Spleen (tissue), 11 donors: ENCODE measurements around the gene YDJC. TPM values are rescaled to one million over a fixed set of nuclear protein-coding genes. Genes with fewer than 3 reads are reported as not detected.
A peak's percentile ranks its signal among the peaks of the same experiment; 100 is the strongest.

Source experiments
- DNase-seq: peaks from one replicate; pipeline ENCODE4 v3.0.0-alpha.2; 2020
- H3K27ac ChIP-seq, 8 donors: fragments of 200-600 bp; sonication (generic) in 7 of 8; 1 replicate in 4 of 8; 2 replicates in 4 of 8; pipeline versions ENCODE4 v1.5.0 to v1.8.0; 2016 to 2021; ENCODE audit warnings: inconsistent platforms in 4 of 8, mild to moderate bottlenecking in 4 of 8, moderate library complexity in 1 of 8
- H3K27me3 ChIP-seq, 7 donors: fragments of 200-600 bp; sonication (generic) in 6 of 7; replicated peaks in 1 of 7; 1 replicate in 4 of 7; 2 replicates in 3 of 7; pipeline versions ENCODE4 v1.5.0 to v1.8.0; 2016 to 2021; ENCODE audit warnings: inconsistent platforms in 3 of 7, mild to moderate bottlenecking in 1 of 7
- H3K36me3 ChIP-seq, 6 donors: fragments of 200-600 bp; sonication (generic) in 5 of 6; 1 replicate in 4 of 6; 2 replicates in 2 of 6; pipeline versions ENCODE4 v1.5.0 to v1.8.0; 2016 to 2021; ENCODE audit warnings: inconsistent platforms in 2 of 6
- H3K4me1 ChIP-seq, 6 donors: fragments of 200-600 bp; sonication (generic) in 5 of 6; 1 replicate in 3 of 6; 2 replicates in 3 of 6; pipeline versions ENCODE4 v1.5.0 to v1.8.0; 2016 to 2021; ENCODE audit warnings: inconsistent platforms in 3 of 6
- H3K4me3 ChIP-seq, 8 donors: fragments of 200-600 bp; sonication (generic) in 7 of 8; 1 replicate in 4 of 8; 2 replicates in 4 of 8; pipeline versions ENCODE4 v1.5.0 to v1.8.0; 2016 to 2021; ENCODE audit warnings: inconsistent platforms in 4 of 8, mild to moderate bottlenecking in 4 of 8, moderate library complexity in 2 of 8
- H3K9me3 ChIP-seq, 8 donors: fragments of 200-600 bp; sonication (generic) in 7 of 8; 1 replicate in 4 of 8; 2 replicates in 4 of 8; pipeline versions ENCODE4 v1.5.0 to v1.8.0; 2016 to 2021; ENCODE audit warnings: inconsistent platforms in 4 of 8
- POLR2A ChIP-seq, 3 donors: fragments of 450-650 bp; IDR thresholded peaks; one replicate each; pipeline ENCODE4 v1.5.1; 2017; ENCODE audit warnings: antibody characterized with exemption in 3 of 3, mild to moderate bottlenecking in 1 of 3
- POLR2AphosphoS5 ChIP-seq, 3 donors: sonication (generic); formaldehyde crosslinking; IDR thresholded peaks; one replicate each; pipeline ENCODE4 v1.5.1; 2017; ENCODE audit warnings: antibody characterized with exemption in 3 of 3
- WGBS, 5 donors: extraction: QIAGEN DNeasy Blood & Tissue Kit in 3 of 5; methylation state at CpG; one replicate each; pipeline versions ENCODE4 v1.1.5 to v1.1.7; 2013 to 2018; 5-methylcytosine and 5-hydroxymethylcytosine counted together
- intact Hi-C: fragments of 100-400 bp; cut with DNase I; formaldehyde crosslinking; loops from one replicate; pipeline ENCODE4 v1.15.0; 2023; ENCODE audit warnings: low total_unique reads
- polyA plus RNA-seq, 3 donors: library from polyadenylated mRNA; stranded (reverse); fragments of 200-250 nt; gene quantifications; one replicate each; pipeline ENCODE4 v1.2.1, GENCODE V29; 2013
- total RNA-seq, 7 donors: library from RNA; depleted of rRNA in 3 of 7; stranded (reverse); fragments of >200 nt in 3 of 7; fragmentation: NEBNext Ultra II Directional in 4 of 7; extraction: Animal tissue kit (Norgen Biotek cat#: 25700) in 4 of 7; gene quantifications; one replicate each; pipeline versions ENCODE4 v1.1.0 to v1.2.1, GENCODE V29; 2016 to 2021
- TF ChIP-seq, protein P1 (sequence below), 11 experiments: fragments of 200-600 bp in 7 of 11; fragments of 450-650 bp in 4 of 11; sonication (generic) in 4 of 11; IDR thresholded peaks in 8 of 11; conservative IDR thresholded peaks in 3 of 11; 1 replicate in 7 of 11; 2 replicates in 4 of 11; pipeline versions ENCODE4 v1.4.0 to v1.8.0; 2016 to 2021; ENCODE audit warnings: antibody characterized with exemption in 11 of 11, inconsistent platforms in 4 of 11, mild to moderate bottlenecking in 1 of 11
- donor health status: healthy with polysubstance abuse.
- donor health status: DM: no; HTN: no; CAD: no; lungs with moderate emphysema.
- donor health status: DM: no; HTN: no; CAD: no.
- donor health status: Bipolar disorder and iron deficiency.
- donor health status: healthy.
- donor health status: DM: no; HTN: no; CAD: no.
- donor health status: DM: yes; HTN: yes; CAD: no.

The YDJC gene
- total and polyA plus RNA-seq, 10 donors: 19.0 to 54.3 (median 32.1) TPM

DNA sequence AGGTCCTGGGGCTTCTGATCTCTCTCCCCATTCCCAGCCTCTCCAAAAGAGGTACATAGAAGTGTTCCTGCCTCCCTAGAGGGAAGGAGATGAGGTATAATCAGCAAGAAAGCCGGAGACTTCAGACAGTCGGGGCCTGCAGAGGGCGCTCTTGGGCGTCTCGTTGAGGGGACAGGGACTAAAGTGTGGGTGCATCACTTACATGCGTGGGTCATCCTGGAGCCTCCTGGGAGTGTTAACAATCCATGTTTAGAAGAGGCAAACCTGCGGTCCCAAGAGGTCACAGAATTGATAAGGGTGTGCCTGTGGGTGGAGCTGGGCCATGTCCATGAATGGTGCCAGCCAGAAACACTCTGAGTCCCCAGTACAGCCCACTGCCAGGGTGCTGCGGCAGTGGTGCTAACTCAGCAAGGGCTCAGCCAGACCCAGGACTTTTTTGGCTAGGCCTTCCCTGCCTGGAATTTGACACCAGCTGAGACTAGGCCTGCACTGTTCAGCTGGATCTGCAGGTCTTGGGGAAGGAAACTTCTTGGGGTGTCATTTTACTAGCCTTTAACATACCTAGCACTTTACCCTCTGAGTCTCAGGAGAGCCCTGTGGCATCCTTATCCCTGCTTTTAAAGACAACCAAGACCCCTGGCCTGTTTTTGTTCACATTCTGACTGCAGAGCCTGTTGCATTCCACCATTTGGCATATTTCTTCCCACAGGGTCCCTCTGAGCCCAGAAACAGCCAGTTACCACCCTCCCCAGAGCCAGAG, 5.5 kb downstream of the YDJC start:
- Histone ChIP-seq H3K36me3 (peaks cover 0 to 88% (median 30%) of the 10 kb centered on the region in 6 donors), H3K27ac (peak overlapping the region in 4 of 8 donors; percentile 23 to 47 (median 39)), H3K4me3 (no peak overlapping the region), H3K4me1 (peaks cover 10 to 98% (median 73%) of the 10 kb centered on the region in 6 donors), H3K9me3 (no peaks in the 10 kb centered on the region), H3K27me3 (no peaks in the 10 kb centered on the region)
- intact Hi-C loops: no loop called here
- WGBS, 5 donors: 71 to 88% (median 78%) methylated on average over 8 of the region's 8 CpGs
- no peak for TF ChIP-seq POLR2A (IDR thresholded peaks at IDR 0.05)
- TF ChIP-seq, protein P1, sequence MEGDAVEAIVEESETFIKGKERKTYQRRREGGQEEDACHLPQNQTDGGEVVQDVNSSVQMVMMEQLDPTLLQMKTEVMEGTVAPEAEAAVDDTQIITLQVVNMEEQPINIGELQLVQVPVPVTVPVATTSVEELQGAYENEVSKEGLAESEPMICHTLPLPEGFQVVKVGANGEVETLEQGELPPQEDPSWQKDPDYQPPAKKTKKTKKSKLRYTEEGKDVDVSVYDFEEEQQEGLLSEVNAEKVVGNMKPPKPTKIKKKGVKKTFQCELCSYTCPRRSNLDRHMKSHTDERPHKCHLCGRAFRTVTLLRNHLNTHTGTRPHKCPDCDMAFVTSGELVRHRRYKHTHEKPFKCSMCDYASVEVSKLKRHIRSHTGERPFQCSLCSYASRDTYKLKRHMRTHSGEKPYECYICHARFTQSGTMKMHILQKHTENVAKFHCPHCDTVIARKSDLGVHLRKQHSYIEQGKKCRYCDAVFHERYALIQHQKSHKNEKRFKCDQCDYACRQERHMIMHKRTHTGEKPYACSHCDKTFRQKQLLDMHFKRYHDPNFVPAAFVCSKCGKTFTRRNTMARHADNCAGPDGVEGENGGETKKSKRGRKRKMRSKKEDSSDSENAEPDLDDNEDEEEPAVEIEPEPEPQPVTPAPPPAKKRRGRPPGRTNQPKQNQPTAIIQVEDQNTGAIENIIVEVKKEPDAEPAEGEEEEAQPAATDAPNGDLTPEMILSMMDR (IDR thresholded peaks at IDR 0.05 in 8 of 11, conservative IDR thresholded peaks at IDR 0.05 in 3 of 11): peak in 3 of 11 experiments; percentile 13 to 39 (median 26)
- DNase-seq: no peak

DNA sequence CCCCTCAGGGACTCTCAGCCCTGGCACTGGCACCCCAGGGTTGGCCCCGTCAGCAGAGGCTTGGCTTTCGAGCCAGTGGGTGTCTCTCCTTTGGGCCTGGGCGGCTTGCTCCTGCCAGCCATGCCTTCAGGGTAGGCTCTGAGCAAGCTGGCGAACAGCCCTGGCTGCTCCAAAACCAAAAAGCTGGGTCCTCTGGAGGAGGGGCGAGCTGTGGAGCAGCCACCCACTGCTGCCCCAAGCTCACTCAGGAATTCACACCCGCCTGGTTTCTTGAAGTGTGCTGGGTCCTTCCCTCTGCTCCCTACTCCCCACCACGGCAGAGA, 6.2 kb downstream of the YDJC start:
- Histone ChIP-seq H3K27me3 (no peaks in the 10 kb centered on the region), H3K4me3 (no peak overlapping the region), H3K4me1 (peaks cover 4 to 97% (median 66%) of the 10 kb centered on the region in 6 donors), H3K27ac (peak overlapping the region in 2 of 8 donors; percentile 23 to 68), H3K9me3 (no peaks in the 10 kb centered on the region), H3K36me3 (peaks cover 0 to 90% (median 30%) of the 10 kb centered on the region in 6 donors)
- 88 to 94% (median 93%) methylated on average over 3 to 7 of the region's 7 CpGs for WGBS, 5 donors
- intact Hi-C loops: no loop called here
- DNase-seq: no peak
- TF ChIP-seq, protein P1 (IDR thresholded peaks at IDR 0.05 in 8 of 11, conservative IDR thresholded peaks at IDR 0.05 in 3 of 11): no peak
- TF ChIP-seq POLR2AphosphoS5 (IDR thresholded peaks at IDR 0.05) (peak in 1 of 3 donors; percentile 64), POLR2A (IDR thresholded peaks at IDR 0.05) (no peak)

DNA sequence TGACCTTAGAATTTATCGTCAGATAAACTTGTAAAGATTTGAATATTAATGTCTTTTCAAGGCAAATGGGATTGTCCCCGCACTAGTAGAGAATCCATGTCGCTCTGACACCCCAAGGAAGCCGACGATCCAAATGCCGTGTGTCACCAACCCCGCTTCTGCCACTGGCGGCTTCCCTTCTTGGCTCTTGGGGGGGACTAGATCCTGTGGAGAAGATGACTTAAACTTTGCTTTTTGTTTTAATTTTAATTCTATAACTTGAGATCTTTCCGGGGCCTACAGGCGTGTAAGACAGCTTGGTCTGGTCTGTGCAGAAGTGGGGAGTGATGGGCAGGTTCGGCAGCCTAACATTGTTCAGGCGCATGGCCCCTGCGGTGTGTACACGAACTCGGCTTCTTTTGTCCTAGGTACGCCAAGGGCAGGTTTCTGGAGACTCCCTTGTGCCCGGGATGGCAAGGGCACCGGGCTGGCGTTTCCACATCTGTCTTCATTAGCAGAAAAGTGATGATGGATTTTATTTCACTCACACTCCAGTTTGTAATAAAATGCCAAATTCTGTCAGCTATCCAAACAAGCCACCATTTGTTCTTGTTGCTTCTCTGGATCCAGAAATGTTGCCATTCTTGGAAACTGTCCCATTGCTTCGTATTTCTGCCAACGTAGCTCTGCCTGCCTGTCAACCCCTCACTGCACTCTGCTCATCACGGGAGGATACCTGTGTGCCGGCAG, 6.7 kb downstream of the YDJC start:
- no peak for DNase-seq
- Histone ChIP-seq H3K36me3 (peaks cover 0 to 90% (median 29%) of the 10 kb centered on the region in 6 donors), H3K4me1 (peaks cover 0 to 92% (median 61%) of the 10 kb centered on the region in 6 donors), H3K4me3 (no peak overlapping the region), H3K27ac (peak overlapping the region in 4 of 8 donors; percentile 19 to 68 (median 46)), H3K9me3 (no peaks in the 10 kb centered on the region), H3K27me3 (no peaks in the 10 kb centered on the region)
- intact Hi-C loops: no loop called here
- WGBS, 5 donors: 92 to 96% (median 93%) methylated on average over 23 of the region's 23 CpGs
- TF ChIP-seq POLR2AphosphoS5 (IDR thresholded peaks at IDR 0.05) (no peak), POLR2A (IDR thresholded peaks at IDR 0.05) (no peak)
- TF ChIP-seq, protein P1 (IDR thresholded peaks at IDR 0.05 in 8 of 11, conservative IDR thresholded peaks at IDR 0.05 in 3 of 11): no peak
